ENCODE data around the gene EXOSC9.

EXOSC9 gene

DNA sequence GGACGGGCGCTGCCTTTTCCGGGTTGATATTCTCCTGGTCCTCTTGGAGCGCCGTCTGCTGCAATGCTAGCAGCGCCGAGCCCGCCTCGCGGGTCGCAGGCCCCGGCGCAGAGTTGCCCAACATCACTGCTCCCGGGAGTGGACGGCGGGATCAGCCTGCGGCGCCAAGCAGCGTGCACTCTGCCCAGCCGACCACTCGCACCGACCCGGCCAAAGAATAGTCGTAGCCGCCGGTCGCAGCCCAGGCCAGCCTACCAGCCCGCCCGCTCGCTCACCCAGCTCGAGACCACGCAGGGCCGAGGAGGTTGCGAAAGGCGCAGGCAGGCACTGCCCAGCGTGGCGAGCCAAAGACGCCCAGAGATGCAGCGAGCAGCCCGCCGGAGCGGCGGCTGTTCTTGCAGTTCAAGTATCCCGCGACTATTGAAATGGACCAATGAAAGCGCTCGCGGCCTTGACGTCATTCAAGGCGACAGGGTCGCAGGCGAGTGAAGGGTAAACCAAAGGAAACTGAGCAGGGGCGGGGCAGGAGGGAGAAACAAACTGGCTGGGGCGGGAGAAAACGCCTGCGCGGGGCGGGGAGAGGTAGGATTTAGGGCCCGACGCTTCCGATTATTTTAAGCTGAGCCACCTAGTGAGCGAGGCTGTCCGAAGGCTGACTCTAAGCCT is 22.5 kb downstream of the EXOSC9 start, which contains the start of gene CCNA2:
TSS of gene CCNA2 (minus strand) at position 379 of the 666 bp plus-strand sequence. CDS start at position 124, 255 bp downstream.
- TF ChIP-seq, protein P1, sequence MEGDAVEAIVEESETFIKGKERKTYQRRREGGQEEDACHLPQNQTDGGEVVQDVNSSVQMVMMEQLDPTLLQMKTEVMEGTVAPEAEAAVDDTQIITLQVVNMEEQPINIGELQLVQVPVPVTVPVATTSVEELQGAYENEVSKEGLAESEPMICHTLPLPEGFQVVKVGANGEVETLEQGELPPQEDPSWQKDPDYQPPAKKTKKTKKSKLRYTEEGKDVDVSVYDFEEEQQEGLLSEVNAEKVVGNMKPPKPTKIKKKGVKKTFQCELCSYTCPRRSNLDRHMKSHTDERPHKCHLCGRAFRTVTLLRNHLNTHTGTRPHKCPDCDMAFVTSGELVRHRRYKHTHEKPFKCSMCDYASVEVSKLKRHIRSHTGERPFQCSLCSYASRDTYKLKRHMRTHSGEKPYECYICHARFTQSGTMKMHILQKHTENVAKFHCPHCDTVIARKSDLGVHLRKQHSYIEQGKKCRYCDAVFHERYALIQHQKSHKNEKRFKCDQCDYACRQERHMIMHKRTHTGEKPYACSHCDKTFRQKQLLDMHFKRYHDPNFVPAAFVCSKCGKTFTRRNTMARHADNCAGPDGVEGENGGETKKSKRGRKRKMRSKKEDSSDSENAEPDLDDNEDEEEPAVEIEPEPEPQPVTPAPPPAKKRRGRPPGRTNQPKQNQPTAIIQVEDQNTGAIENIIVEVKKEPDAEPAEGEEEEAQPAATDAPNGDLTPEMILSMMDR (IDR thresholded peaks at IDR 0.05; ENCODE audit: borderline replicate concordance, insufficient read depth, low read depth, low read length), result no peak
- peak within 1 kb of the TSS; percentile 95 for H3K4me3 ChIP-seq (ENCODE audit: low read depth, low read length)

DNA sequence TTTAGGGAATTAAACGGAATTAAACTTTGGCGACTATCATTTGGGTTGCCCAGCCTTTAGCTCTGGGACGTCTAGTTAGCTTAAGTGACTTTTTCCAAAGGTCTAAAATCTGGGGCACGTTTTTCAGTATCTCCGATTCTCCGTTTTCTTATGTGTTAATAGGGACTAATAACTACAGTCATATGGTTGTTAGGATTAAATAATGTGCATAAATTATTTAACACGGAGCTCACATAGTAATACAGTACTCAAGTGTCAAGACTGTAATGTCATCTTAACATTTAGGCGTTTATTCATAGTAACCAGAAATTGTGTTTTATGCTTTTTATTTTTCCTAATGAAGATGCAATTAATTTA is 23.0 kb downstream of the EXOSC9 start:
- TF ChIP-seq, protein P1 (IDR thresholded peaks at IDR 0.05; ENCODE audit: borderline replicate concordance, insufficient read depth, low read depth, low read length), result no peak
- H3K4me3 ChIP-seq (ENCODE audit: low read depth, low read length), result peak overlapping the region; percentile 29

DNA sequence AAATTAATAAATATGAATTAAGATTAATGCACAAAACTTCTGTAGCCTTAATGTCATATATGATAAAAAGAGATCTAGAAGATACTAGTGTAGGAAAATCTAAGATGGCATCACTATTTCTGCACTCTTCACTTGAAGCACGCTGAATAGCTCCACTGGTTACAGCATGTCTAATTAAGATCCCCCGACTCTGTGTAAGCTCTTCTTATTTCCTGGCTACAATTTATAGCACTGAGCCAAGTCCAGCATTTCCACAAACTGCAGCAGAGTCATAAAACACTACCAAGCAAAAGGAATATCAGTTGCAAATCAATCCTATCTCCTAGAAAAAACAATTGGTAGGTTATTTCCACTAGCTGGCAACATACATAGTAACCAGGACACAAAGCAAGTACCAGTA is 23.8 kb downstream of the EXOSC9 start:
- no peak overlapping the region for H3K4me3 ChIP-seq (ENCODE audit: low read depth, low read length)
- TF ChIP-seq, protein P1 (IDR thresholded peaks at IDR 0.05; ENCODE audit: borderline replicate concordance, insufficient read depth, low read depth, low read length), result no peak

DNA sequence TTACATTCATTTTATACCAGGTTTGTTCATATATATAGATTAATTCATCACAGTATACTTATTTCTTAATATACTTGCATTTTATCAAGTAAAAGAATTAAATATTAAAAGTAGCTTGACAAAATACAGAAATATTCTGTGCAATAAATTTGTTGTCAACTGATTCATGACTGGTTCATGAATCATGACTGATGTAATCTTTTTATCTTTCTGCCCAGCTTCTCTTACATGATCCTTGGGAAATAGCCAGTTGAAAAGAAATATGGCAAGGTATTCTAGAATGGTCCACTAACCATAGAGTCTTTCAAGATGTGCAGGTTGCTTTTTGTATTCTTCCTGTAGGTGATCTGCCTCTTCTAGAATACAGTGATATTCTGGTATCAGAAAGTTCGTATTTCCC is 26.7 kb downstream of the EXOSC9 start:
- TF ChIP-seq, protein P1 (IDR thresholded peaks at IDR 0.05; ENCODE audit: borderline replicate concordance, insufficient read depth, low read depth, low read length), result no peak

DNA sequence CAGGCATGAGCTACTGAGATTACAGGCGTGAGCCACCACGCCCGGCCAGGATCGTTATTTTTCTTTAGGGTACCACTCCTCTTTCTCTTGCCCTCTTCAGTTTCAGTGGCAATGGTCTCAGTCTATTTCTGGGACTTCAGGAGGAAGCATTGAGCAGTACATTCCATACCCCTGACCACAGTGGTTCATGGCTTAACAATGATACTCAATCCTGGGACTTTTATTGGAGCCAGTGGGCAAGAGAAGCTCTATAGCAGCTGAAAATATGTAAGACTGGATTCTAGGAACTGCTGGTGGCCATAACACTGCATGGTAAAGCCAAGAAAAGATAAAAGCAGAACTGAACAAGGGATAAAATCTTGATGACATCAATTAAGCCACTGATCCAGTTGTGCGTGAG is 28.4 kb downstream of the EXOSC9 start:
- H3K4me3 ChIP-seq (ENCODE audit: low read depth, low read length), result no peak overlapping the region
- TF ChIP-seq, protein P1 (IDR thresholded peaks at IDR 0.05; ENCODE audit: borderline replicate concordance, insufficient read depth, low read depth, low read length), result no peak

More for the DNA sequence above, 26.7 kb downstream of the EXOSC9 start:
- no peak overlapping the region for H3K4me3 ChIP-seq (ENCODE audit: low read depth, low read length)

DNA sequence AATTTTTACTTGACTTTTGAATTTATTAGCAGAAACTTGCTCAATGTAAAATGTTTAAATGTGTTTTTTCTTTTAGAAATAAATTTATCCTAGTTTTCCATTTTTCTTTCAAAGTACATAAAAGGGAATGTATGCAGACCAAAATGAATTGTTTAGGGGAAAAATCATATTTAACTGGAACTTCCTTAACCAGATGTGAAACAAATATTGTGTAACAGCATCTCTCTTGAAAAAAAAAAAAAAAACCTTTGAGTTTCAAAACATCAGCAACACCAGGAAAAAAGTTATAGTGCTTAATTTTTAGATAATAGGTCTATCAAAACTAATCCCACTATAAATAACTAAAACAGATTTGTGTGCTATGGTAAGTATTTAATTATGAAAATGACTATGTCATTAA is 37.0 kb downstream of the EXOSC9 start:
- TF ChIP-seq, protein P1 (IDR thresholded peaks at IDR 0.05; ENCODE audit: borderline replicate concordance, insufficient read depth, low read depth, low read length), result no peak
- no peak overlapping the region for H3K4me3 ChIP-seq (ENCODE audit: low read depth, low read length)

DNA sequence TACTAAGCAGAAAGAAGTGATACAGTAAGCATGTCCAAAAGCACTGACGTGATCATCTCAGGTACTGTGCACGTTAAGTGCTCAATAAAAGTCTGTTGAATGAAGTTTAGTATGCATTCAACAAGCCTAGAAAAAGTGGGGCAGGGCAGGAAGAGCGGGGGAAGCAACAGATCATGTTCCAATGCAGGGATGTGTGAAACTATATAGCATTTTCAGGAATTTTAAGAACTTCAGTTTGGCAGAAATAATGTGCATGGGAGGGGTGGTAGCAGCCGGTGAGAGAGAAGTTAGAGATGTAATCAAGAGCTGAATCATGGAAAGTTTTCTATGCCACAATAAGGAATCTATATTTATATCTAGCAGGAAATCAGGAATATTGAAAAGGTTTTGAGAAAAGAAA is 41.7 kb downstream of the EXOSC9 start:
- H3K4me3 ChIP-seq (ENCODE audit: low read depth, low read length), result no peak overlapping the region
- TF ChIP-seq, protein P1 (IDR thresholded peaks at IDR 0.05; ENCODE audit: borderline replicate concordance, insufficient read depth, low read depth, low read length), result no peak

Measured in GM12875 (cell line).